Measurements from ENCODE around the gene LPO. TPM values are rescaled to one million over a fixed set of nuclear protein-coding genes. Genes with fewer than 3 reads are reported as not detected.

Gene LPO
- total RNA-seq, 1 donor from 2014 or later: 0.31 TPM

DNA sequence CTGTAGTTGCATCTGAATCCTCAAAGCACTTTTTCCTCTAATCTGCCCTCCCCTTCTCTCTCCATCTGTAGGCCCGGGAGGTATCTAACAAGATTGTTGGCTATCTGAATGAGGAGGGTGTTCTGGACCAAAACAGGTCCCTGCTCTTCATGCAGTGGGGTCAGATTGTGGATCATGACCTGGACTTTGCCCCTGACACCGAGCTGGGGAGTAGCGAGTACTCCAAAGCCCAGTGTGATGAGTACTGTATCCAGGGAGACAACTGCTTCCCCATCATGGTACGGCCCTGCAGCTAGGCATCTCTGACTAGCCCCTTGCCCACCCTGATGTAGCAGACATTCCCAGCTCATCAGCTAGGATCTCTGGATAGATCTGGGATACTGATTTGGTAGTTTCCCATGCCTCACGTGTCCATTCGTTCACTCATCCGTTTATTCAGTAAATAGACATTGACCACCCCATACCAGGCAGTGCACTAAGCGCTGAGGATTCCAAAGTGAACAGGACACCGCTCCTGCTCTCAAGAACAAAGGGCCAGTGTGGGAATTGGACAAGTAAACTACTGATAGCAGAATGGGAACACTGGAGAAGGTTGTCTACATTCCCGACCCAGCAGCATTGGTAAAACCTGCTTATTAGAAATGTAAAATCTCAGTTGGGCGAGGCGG, 12.1 kb downstream of the LPO start:
- Mint-ChIP-seq H3K9me3 (ENCODE audit: unreplicated experiment) (no peaks in the 10 kb centered on the region), H3K27ac (ENCODE audit: unreplicated experiment) (no peak overlapping the region), H3K4me1 (ENCODE audit: unreplicated experiment) (peaks cover 7% of the 10 kb centered on the region), H3K4me3 (ENCODE audit: unreplicated experiment) (peak overlapping the region; percentile 67), H3K36me3 (ENCODE audit: low read depth, unreplicated experiment) (no peaks in the 10 kb centered on the region), H3K27me3 (ENCODE audit: unreplicated experiment) (peaks cover 15% of the 10 kb centered on the region)
- no peak for DNase-seq (ENCODE audit: low spot score)
- no peak for TF ChIP-seq CTCF (IDR thresholded peaks at IDR 0.05; ENCODE audit: unreplicated experiment)

DNA sequence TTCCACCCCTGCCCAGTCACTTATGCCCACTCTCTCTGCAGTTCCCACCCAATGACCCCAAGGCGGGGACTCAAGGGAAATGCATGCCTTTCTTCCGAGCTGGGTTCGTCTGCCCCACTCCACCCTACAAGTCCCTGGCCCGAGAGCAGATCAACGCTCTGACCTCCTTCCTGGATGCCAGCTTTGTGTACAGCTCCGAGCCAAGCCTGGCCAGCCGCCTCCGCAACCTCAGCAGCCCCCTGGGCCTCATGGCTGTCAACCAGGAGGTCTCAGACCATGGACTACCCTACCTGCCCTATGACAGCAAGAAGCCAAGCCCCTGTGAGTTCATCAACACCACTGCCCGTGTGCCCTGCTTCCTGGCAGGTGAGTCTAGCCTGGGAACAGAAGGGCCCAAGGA, 13.8 kb downstream of the LPO start:
- Mint-ChIP-seq H3K4me3 (ENCODE audit: unreplicated experiment) (no peak overlapping the region), H3K36me3 (ENCODE audit: low read depth, unreplicated experiment) (no peaks in the 10 kb centered on the region), H3K9me3 (ENCODE audit: unreplicated experiment) (no peaks in the 10 kb centered on the region), H3K27ac (ENCODE audit: unreplicated experiment) (no peak overlapping the region), H3K27me3 (ENCODE audit: unreplicated experiment) (peaks cover 16% of the 10 kb centered on the region), H3K4me1 (ENCODE audit: unreplicated experiment) (peaks cover 7% of the 10 kb centered on the region)
- no peak for DNase-seq (ENCODE audit: low spot score)
- no peak for TF ChIP-seq CTCF (IDR thresholded peaks at IDR 0.05; ENCODE audit: unreplicated experiment)

- DNase-seq (ENCODE audit: low spot score): no peak
- H3K9me3 Mint-ChIP-seq (ENCODE audit: unreplicated experiment): no peaks in the 10 kb centered on the region
- peaks cover 17% of the 10 kb centered on the region for H3K27me3 Mint-ChIP-seq (ENCODE audit: unreplicated experiment)
- no peaks in the 10 kb centered on the region for H3K36me3 Mint-ChIP-seq (ENCODE audit: low read depth, unreplicated experiment)
- no peaks in the 10 kb centered on the region for H3K4me1 Mint-ChIP-seq (ENCODE audit: unreplicated experiment)
- no peak for TF ChIP-seq CTCF (IDR thresholded peaks at IDR 0.05; ENCODE audit: unreplicated experiment)
- no peak overlapping the region for H3K4me3 Mint-ChIP-seq (ENCODE audit: unreplicated experiment)
- H3K27ac Mint-ChIP-seq (ENCODE audit: unreplicated experiment): no peak overlapping the region
Measured at GRCh38 chr17:58253082-58253481, 14.7 kb downstream of the LPO start.

GRCh38 chr17:58254803-58255202, 16.4 kb downstream of the LPO start:
- DNase-seq (ENCODE audit: low spot score): no peak
- no peak overlapping the region for H3K27ac Mint-ChIP-seq (ENCODE audit: unreplicated experiment)

More at GRCh38 chr17:58254803-58255202, 16.4 kb downstream of the LPO start:
- Mint-ChIP-seq H3K36me3 (ENCODE audit: low read depth, unreplicated experiment) (no peaks in the 10 kb centered on the region), H3K4me1 (ENCODE audit: unreplicated experiment) (no peaks in the 10 kb centered on the region), H3K4me3 (ENCODE audit: unreplicated experiment) (no peak overlapping the region), H3K9me3 (ENCODE audit: unreplicated experiment) (no peaks in the 10 kb centered on the region), H3K27me3 (ENCODE audit: unreplicated experiment) (peaks cover 9% of the 10 kb centered on the region)
- TF ChIP-seq CTCF (IDR thresholded peaks at IDR 0.05; ENCODE audit: unreplicated experiment): no peak

All from endothelial cell (in vitro differentiated cells).